Panc1 (cell line): ENCODE results near the gene BBX. TPM values are rescaled to one million over a fixed set of nuclear protein-coding genes. Genes with fewer than 3 reads are reported as not detected.

ENCODE experiments used
- ATAC-seq: fragments of 200-7000 bp; cut with Tn5 transposase; 2 replicates; pipeline ENCODE4 v1.9.1; 2020; ENCODE audit warnings: mild to moderate bottlenecking, moderate library complexity
- BruUV-seq: library from RNA; stranded (reverse); fragments of 400-500 nt; replicated peaks from 2 replicates; lab custom pipeline; 2021; lab: Mats Ljungman, UMichigan
- CTCF ChIA-PET: fragments of 300-600 bp; sonication (Branson Sonifier 250); formaldehyde crosslinking; loops from one replicate; lab custom pipeline; 2022; ENCODE audit warnings: antibody characterized with exemption; lab: Charles Lee
- POLR2A ChIA-PET: fragments of 300-600 bp; sonication (Branson Sonifier 250); formaldehyde crosslinking; loops from one replicate; lab custom pipeline; 2022; ENCODE audit warnings: antibody characterized with exemption; lab: Charles Lee
- DNase-seq: peaks from one replicate; pipeline ENCODE4 v3.0.0-alpha.2; 2010; ENCODE audit warnings: low read depth, low spot score
- H3K27ac ChIP-seq: 2 replicates; pipeline ENCODE4 v1.5.1; 2011; ENCODE audit warnings: mild to moderate bottlenecking, low read length, inconsistent platforms
- H3K27me3 ChIP-seq: fragments of 200-500 bp; sonication (Bioruptor generic); 2 replicates; pipeline ENCODE4 v1.6.0; 2014; ENCODE audit warnings: low read length, inconsistent platforms; ENCODE audit not compliant: control insufficient read depth, insufficient read depth
- H3K36me3 ChIP-seq: fragments of 200-500 bp; sonication (Bioruptor generic); 2 replicates; pipeline ENCODE4 v1.5.1; 2014; ENCODE audit warnings: inconsistent platforms, mild to moderate bottlenecking, low read length, moderate library complexity; ENCODE audit not compliant: control insufficient read depth, insufficient read depth
- H3K4me1 ChIP-seq: 2 replicates; pipeline ENCODE4 v1.5.1; 2011; ENCODE audit warnings: inconsistent platforms, mild to moderate bottlenecking, low read length, moderate library complexity; ENCODE audit not compliant: control insufficient read depth, insufficient read depth
- H3K4me3 ChIP-seq, 2 experiments: 2 replicates each; pipeline ENCODE4 v1.5.1; 2011 to 2012; ENCODE audit warnings: low read depth in 2 of 2, low read length in 2 of 2, mild to moderate bottlenecking in 2 of 2, inconsistent platforms in 1 of 2, moderate library complexity in 1 of 2
- H3K9me3 ChIP-seq: fragments of 200-500 bp; sonication (Bioruptor generic); 2 replicates; pipeline ENCODE4 v1.5.1; 2014; ENCODE audit warnings: low read depth, mild to moderate bottlenecking, inconsistent platforms, low read length, moderate library complexity; ENCODE audit not compliant: control insufficient read depth, insufficient read depth
- CTCF ChIP-seq: fragments of 450-650 bp; IDR thresholded peaks from 2 replicates; pipeline ENCODE4 v1.5.1; 2017; ENCODE audit warnings: mild to moderate bottlenecking
- POLR2AphosphoS5 ChIP-seq: IDR thresholded peaks from 2 replicates; pipeline ENCODE4 v1.6.1; 2012; ENCODE audit warnings: mild to moderate bottlenecking, low read depth, low read length, moderate library complexity
- SIN3A ChIP-seq: IDR thresholded peaks from 2 replicates; pipeline ENCODE4 v1.6.1; 2012; ENCODE audit warnings: low read depth, mild to moderate bottlenecking, low read length, moderate library complexity, borderline replicate concordance; ENCODE audit not compliant: insufficient read depth
- TCF7L2 ChIP-seq: IDR thresholded peaks from 2 replicates; pipeline ENCODE4 v1.6.1; 2011; ENCODE audit warnings: mild to moderate bottlenecking, low read depth, low read length, inconsistent platforms
- in situ Hi-C: cut with HindIII; loops from 2 replicates; pipeline ENCODE4 v1.10.0; 2016; ENCODE audit warnings: low sequenced_read_pairs, low pct_unique_long_range_greater_than_20kb
- intact Hi-C: fragments of 100-400 bp; cut with micrococcal nuclease; formaldehyde crosslinking; loops from one replicate; pipeline ENCODE4 v1.10.0; 2022; ENCODE audit not compliant: unreplicated experiment
- total RNA-seq: library from RNA; stranded (reverse); gene quantifications from one replicate; pipeline ENCODE4 v1.2.1, GENCODE V29; 2021; ENCODE audit not compliant: unreplicated experiment
- TF ChIP-seq, protein P1 (sequence below), 2 experiments: IDR thresholded peaks; 2 replicates each; pipeline ENCODE4 v1.6.1; 2011 to 2012; ENCODE audit warnings: low read depth in 2 of 2, control low read depth in 1 of 2, low read length in 1 of 2, mild to moderate bottlenecking in 1 of 2, moderate library complexity in 1 of 2; ENCODE audit not compliant: insufficient read depth in 1 of 2

The BBX gene
- total RNA-seq, 1 experiment from 2014 or later = 28.5 TPM

DNA sequence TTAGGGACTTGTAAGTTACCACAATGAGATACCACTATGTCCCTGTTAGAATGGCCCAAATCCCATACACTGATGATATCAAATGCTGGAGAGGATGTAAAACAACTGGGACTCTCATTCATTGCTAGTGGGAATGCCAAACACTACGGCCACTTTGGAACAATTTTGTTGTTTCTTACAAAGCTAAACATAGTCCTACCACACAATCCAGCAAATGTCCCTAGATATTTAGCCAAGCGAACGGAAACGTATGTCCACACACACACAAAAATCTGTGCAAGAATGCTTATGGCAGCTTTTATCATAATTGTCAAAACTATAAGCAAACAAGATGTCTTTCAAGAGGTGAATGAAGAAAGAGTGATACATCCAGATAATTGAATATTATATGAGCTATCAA lies 296.9 kb downstream of the BBX start:
- POLR2A ChIA-PET = interaction anchor here (0.5 kb wide), 1 partner anchor 225 kb away, joined by 9 read pairs; no protein-coding TSS in a partner anchor
- intact Hi-C loops = no loop called here
- in situ Hi-C loops = no loop called here

GRCh38 chr3:107822308-107822707 lies 299.5 kb downstream of the BBX start:
- no TSS peak for BruUV-seq
- Histone ChIP-seq H3K36me3 (no peaks in the 10 kb centered on the region), H3K27me3 (0 out of 2 replicates have a peak, but pooled peaks cover 2% of the 10 kb centered on the region), H3K4me3 (no peak overlapping the region), H3K4me1 (no peaks in the 10 kb centered on the region), H3K27ac (no peak overlapping the region), H3K9me3 (no peaks in the 10 kb centered on the region)
- no peak for TF ChIP-seq POLR2AphosphoS5
- no peak for TF ChIP-seq CTCF
- TF ChIP-seq, protein P1, sequence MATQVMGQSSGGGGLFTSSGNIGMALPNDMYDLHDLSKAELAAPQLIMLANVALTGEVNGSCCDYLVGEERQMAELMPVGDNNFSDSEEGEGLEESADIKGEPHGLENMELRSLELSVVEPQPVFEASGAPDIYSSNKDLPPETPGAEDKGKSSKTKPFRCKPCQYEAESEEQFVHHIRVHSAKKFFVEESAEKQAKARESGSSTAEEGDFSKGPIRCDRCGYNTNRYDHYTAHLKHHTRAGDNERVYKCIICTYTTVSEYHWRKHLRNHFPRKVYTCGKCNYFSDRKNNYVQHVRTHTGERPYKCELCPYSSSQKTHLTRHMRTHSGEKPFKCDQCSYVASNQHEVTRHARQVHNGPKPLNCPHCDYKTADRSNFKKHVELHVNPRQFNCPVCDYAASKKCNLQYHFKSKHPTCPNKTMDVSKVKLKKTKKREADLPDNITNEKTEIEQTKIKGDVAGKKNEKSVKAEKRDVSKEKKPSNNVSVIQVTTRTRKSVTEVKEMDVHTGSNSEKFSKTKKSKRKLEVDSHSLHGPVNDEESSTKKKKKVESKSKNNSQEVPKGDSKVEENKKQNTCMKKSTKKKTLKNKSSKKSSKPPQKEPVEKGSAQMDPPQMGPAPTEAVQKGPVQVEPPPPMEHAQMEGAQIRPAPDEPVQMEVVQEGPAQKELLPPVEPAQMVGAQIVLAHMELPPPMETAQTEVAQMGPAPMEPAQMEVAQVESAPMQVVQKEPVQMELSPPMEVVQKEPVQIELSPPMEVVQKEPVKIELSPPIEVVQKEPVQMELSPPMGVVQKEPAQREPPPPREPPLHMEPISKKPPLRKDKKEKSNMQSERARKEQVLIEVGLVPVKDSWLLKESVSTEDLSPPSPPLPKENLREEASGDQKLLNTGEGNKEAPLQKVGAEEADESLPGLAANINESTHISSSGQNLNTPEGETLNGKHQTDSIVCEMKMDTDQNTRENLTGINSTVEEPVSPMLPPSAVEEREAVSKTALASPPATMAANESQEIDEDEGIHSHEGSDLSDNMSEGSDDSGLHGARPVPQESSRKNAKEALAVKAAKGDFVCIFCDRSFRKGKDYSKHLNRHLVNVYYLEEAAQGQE (IDR thresholded peaks at IDR 0.05; ENCODE audit: insufficient read depth in 1 of 2, low read depth in 2 of 2, low read length in 1 of 2) = no peak
- no peak for TF ChIP-seq TCF7L2
- no peak for TF ChIP-seq SIN3A
- intact Hi-C loops (no loop called here), in situ Hi-C loops (no loop called here)
- CTCF ChIA-PET = no interaction called here
- ATAC-seq = no peak
- no peak for DNase-seq
- POLR2A ChIA-PET = no interaction called here

More for the DNA sequence above, 296.9 kb downstream of the BBX start:
- Histone ChIP-seq H3K36me3 (no peaks in the 10 kb centered on the region), H3K27ac (no peak overlapping the region), H3K4me3 (no peak overlapping the region), H3K27me3 (0 out of 2 replicates have a peak, but pooled peaks cover 2% of the 10 kb centered on the region), H3K9me3 (no peaks in the 10 kb centered on the region), H3K4me1 (no peaks in the 10 kb centered on the region)
- CTCF ChIA-PET = no interaction called here
- BruUV-seq = no TSS peak
- TF ChIP-seq, protein P1 (IDR thresholded peaks at IDR 0.05; ENCODE audit: insufficient read depth in 1 of 2, low read depth in 2 of 2, low read length in 1 of 2) = no peak
- no peak for TF ChIP-seq TCF7L2
- no peak for TF ChIP-seq SIN3A
- TF ChIP-seq CTCF = no peak
- TF ChIP-seq POLR2AphosphoS5 = no peak
- DNase-seq (no peak), ATAC-seq (no peak)
